ENCODE measurements around the gene PARVA.

- no peak for TF ChIP-seq CTCF (conservative IDR thresholded peaks at IDR 0.05 in 1 of 2, IDR thresholded peaks at IDR 0.05 in 1 of 2; ENCODE audit: low read depth in 1 of 2, low read length in 2 of 2)
- TF ChIP-seq EZH2 (IDR thresholded peaks at IDR 0.05; ENCODE audit: low read length, missing control alignments) = no peak
Measured at GRCh38 chr11:12503039-12503484, 125.7 kb downstream of the PARVA start.
